8988T (cell line): ENCODE measurements around the gene KLRK1.
"Not testable (repeated sequence)": the region's sequence is repeated elsewhere in the genome, so short reads cannot be mapped to it uniquely, and the experiment has no call there.

Experiments
- DNase-seq: peaks from one replicate; pipeline ENCODE4 v3.0.0; 2011

KLRK1 gene

GRCh38 chr12:10361622-10362021 lies 28.2 kb downstream of the KLRK1 start:
- no peak for DNase-seq

GRCh38 chr12:10361084-10361483 lies 28.8 kb downstream of the KLRK1 start:
- DNase-seq: no peak

GRCh38 chr12:10358969-10359368 lies 30.9 kb downstream of the KLRK1 start:
- no peak for DNase-seq

- DNase-seq: no peak
Observed at GRCh38 chr12:10358131-10358530, 31.7 kb downstream of the KLRK1 start.

- no peak for DNase-seq
Observed at GRCh38 chr12:10354502-10354901, 35.3 kb downstream of the KLRK1 start.

GRCh38 chr12:10354071-10354470 lies 35.8 kb downstream of the KLRK1 start:
- no peak for DNase-seq

GRCh38 chr12:10351457-10351856 lies 38.4 kb downstream of the KLRK1 start:
- DNase-seq: not testable (repeated sequence)

GRCh38 chr12:10341892-10342509 lies 47.8 kb downstream of the KLRK1 start:
- DNase-seq: no peak

- DNase-seq: not testable (repeated sequence)
Observed at GRCh38 chr12:10340946-10341345, 48.9 kb downstream of the KLRK1 start.

GRCh38 chr12:10339053-10339840 lies 50.6 kb downstream of the KLRK1 start:
- no peak for DNase-seq

- DNase-seq: not testable (repeated sequence)
Observed at GRCh38 chr12:10338470-10338869, 51.4 kb downstream of the KLRK1 start.

- DNase-seq: not testable (repeated sequence)
Observed at GRCh38 chr12:10336196-10336595, 53.6 kb downstream of the KLRK1 start.

GRCh38 chr12:10331642-10332239 lies 58.1 kb downstream of the KLRK1 start:
- DNase-seq: no peak

GRCh38 chr12:10328691-10329090 lies 61.1 kb downstream of the KLRK1 start:
- DNase-seq: not testable (repeated sequence)
